Measurements from ENCODE around the gene JPT2.

DNA sequence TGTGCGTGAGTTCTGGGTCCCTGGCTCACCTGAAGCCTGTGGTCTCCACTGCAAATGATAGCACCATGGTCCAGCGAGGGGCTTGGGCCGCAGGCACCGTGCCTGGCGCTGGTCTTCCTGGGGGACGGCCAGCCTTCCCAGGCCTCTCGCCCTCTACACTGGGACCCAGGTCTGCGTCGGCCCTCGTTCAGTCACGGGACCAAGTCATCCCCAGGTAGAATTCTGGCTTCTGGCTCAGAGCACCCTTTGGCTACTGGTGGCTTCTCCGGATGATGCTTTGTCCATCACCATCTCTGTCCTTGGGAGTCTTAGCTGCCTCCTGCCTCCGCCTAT, 45.5 kb upstream of the JPT2 start:
- TF ChIP-seq, protein P1, sequence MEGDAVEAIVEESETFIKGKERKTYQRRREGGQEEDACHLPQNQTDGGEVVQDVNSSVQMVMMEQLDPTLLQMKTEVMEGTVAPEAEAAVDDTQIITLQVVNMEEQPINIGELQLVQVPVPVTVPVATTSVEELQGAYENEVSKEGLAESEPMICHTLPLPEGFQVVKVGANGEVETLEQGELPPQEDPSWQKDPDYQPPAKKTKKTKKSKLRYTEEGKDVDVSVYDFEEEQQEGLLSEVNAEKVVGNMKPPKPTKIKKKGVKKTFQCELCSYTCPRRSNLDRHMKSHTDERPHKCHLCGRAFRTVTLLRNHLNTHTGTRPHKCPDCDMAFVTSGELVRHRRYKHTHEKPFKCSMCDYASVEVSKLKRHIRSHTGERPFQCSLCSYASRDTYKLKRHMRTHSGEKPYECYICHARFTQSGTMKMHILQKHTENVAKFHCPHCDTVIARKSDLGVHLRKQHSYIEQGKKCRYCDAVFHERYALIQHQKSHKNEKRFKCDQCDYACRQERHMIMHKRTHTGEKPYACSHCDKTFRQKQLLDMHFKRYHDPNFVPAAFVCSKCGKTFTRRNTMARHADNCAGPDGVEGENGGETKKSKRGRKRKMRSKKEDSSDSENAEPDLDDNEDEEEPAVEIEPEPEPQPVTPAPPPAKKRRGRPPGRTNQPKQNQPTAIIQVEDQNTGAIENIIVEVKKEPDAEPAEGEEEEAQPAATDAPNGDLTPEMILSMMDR (IDR thresholded peaks at IDR 0.05; ENCODE audit: low read depth, low read length, poor library complexity, severe bottlenecking) = no peak
- TF ChIP-seq EZH2phosphoT487 (IDR thresholded peaks at IDR 0.05; ENCODE audit: borderline replicate concordance, low read length) = no peak
